CD4-positive, alpha-beta T cell treated with Interleukin-1 beta for 1 hour (primary cell): Measurements from ENCODE around the gene SLC39A9.
"Not testable (repeated sequence)": the region's sequence is repeated elsewhere in the genome, so short reads cannot be mapped to it uniquely, and the experiment has no call there.

ENCODE experiments used
- DNase-seq, 2 donors: peaks; one replicate each; pipeline ENCODE4 v3.0.0-alpha.2; 2020 to 2022

SLC39A9 gene

GRCh38 chr14:69428289-69428998, 30.0 kb downstream of the SLC39A9 start:
- peak in 1 of 2 donors; percentile 2 for DNase-seq

GRCh38 chr14:69429643-69430042, 31.2 kb downstream of the SLC39A9 start:
- DNase-seq: no peak

- DNase-seq: no peak
Measured at GRCh38 chr14:69430306-69430939, 31.9 kb downstream of the SLC39A9 start.

- DNase-seq: no peak
Measured at GRCh38 chr14:69432364-69432763, 33.9 kb downstream of the SLC39A9 start.

GRCh38 chr14:69439521-69440270, 41.2 kb downstream of the SLC39A9 start:
- no peak for DNase-seq

GRCh38 chr14:69441948-69442347, 43.5 kb downstream of the SLC39A9 start:
- DNase-seq: no peak

GRCh38 chr14:69443296-69443805, 44.9 kb downstream of the SLC39A9 start:
- no peak for DNase-seq

- no peak for DNase-seq
Measured at GRCh38 chr14:69449216-69449615, 50.7 kb downstream of the SLC39A9 start.

GRCh38 chr14:69451941-69452340, 53.4 kb downstream of the SLC39A9 start:
- DNase-seq: no peak

- DNase-seq: no peak
Measured at GRCh38 chr14:69458350-69458749, 59.9 kb downstream of the SLC39A9 start.

GRCh38 chr14:69459122-69459521, 60.6 kb downstream of the SLC39A9 start:
- no peak for DNase-seq

GRCh38 chr14:69460093-69460701, 61.7 kb downstream of the SLC39A9 start:
- peak; percentile 60 to 64 for DNase-seq

GRCh38 chr14:69464379-69464778, 65.9 kb downstream of the SLC39A9 start:
- DNase-seq: no peak

GRCh38 chr14:69464829-69465228, 66.3 kb downstream of the SLC39A9 start:
- DNase-seq: no peak

GRCh38 chr14:69468949-69469348, 70.5 kb downstream of the SLC39A9 start:
- no peak for DNase-seq

GRCh38 chr14:69471436-69471835, 72.9 kb downstream of the SLC39A9 start:
- no peak for DNase-seq

GRCh38 chr14:69471916-69472315, 73.4 kb downstream of the SLC39A9 start:
- no peak for DNase-seq

- DNase-seq: no peak
Measured at GRCh38 chr14:69473260-69473659, 74.8 kb downstream of the SLC39A9 start.

GRCh38 chr14:69473946-69474345, 75.5 kb downstream of the SLC39A9 start:
- DNase-seq: no peak

- no peak for DNase-seq
Measured at GRCh38 chr14:69475194-69475818, 76.8 kb downstream of the SLC39A9 start.

GRCh38 chr14:69476824-69477450, 78.4 kb downstream of the SLC39A9 start:
- not testable (repeated sequence) for DNase-seq

- not testable (repeated sequence) for DNase-seq
Measured at GRCh38 chr14:69478055-69478454, 79.6 kb downstream of the SLC39A9 start.
